ENCODE measurements around the gene NT5DC1.

Gene NT5DC1

DNA sequence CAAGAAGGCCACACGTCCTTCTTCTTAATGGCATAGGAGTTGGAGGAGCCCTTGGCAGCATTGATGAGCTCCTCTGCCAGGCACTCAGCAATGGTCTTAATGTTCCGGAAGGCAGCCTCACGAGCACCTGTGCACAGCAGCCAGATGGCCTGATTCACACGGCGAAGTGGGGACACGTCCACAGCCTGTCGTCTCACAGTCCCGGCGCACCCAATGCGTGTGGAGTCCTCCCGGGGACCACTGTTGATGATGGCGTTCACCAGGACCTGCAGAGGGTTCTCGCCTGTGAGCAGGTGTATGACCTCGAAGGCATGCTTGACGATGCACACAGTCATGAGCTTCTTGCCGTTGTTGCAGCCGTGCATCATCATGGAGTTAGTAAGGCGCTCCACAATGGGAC lies 157.9 kb downstream of the NT5DC1 start:
- H3K9ac ChIP-seq (ENCODE audit: low read length), result no peak overlapping the region
- no peak overlapping the region for H3K27ac ChIP-seq (ENCODE audit: low read depth, low read length)
- no peaks in the 10 kb centered on the region for H3K27me3 ChIP-seq (ENCODE audit: control insufficient read depth, insufficient read depth, low read length)
- H3K9me3 ChIP-seq (ENCODE audit: control insufficient read depth, insufficient read depth, low read depth, low read length), result no peaks in the 10 kb centered on the region
- H3K36me3 ChIP-seq (ENCODE audit: control insufficient read depth, insufficient read depth, low read length), result no peaks in the 10 kb centered on the region
- peaks cover 5% of the 10 kb centered on the region for H3K4me1 ChIP-seq (ENCODE audit: control insufficient read depth, insufficient read depth, low read length)
- H3K4me3 ChIP-seq (ENCODE audit: low read depth, low read length), result no peak overlapping the region

DNA sequence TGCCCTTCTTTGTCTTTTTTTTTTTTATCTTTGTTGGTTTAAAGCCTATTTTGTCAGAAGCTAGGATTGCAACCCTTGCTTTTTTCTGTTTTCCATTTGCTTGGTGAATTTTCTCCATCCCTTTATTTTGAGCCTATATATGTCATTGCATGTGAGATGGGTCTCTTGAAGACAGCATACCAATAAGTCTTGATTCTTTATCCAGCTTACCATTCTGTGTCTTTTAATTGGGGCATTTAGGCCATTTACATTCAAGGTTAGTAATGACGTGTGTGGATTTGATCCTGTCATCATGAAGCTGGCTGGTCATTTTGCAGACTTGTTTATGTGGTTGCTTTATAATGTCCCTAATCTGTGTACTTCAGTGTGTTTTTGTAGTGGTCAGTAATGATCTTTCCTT lies 162.7 kb downstream of the NT5DC1 start:
- Histone ChIP-seq H3K36me3 (ENCODE audit: control insufficient read depth, insufficient read depth, low read length) (no peaks in the 10 kb centered on the region), H3K9me3 (ENCODE audit: control insufficient read depth, insufficient read depth, low read depth, low read length) (no peaks in the 10 kb centered on the region), H3K4me1 (ENCODE audit: control insufficient read depth, insufficient read depth, low read length) (no peaks in the 10 kb centered on the region), H3K9ac (ENCODE audit: low read length) (no peak overlapping the region), H3K4me3 (ENCODE audit: low read depth, low read length) (no peak overlapping the region), H3K27ac (ENCODE audit: low read depth, low read length) (no peak overlapping the region), H3K27me3 (ENCODE audit: control insufficient read depth, insufficient read depth, low read length) (no peaks in the 10 kb centered on the region)

- no peak overlapping the region for H3K27ac ChIP-seq (ENCODE audit: low read depth, low read length)
- no peaks in the 10 kb centered on the region for H3K27me3 ChIP-seq (ENCODE audit: control insufficient read depth, insufficient read depth, low read length)
- no peak overlapping the region for H3K4me3 ChIP-seq (ENCODE audit: low read depth, low read length)
- H3K9me3 ChIP-seq (ENCODE audit: control insufficient read depth, insufficient read depth, low read depth, low read length), result no peaks in the 10 kb centered on the region
- no peaks in the 10 kb centered on the region for H3K4me1 ChIP-seq (ENCODE audit: control insufficient read depth, insufficient read depth, low read length)
- no peaks in the 10 kb centered on the region for H3K36me3 ChIP-seq (ENCODE audit: control insufficient read depth, insufficient read depth, low read length)
- H3K9ac ChIP-seq (ENCODE audit: low read length), result no peak overlapping the region
Observed at GRCh38 chr6:116265041-116265829, 164.6 kb downstream of the NT5DC1 start.

DNA sequence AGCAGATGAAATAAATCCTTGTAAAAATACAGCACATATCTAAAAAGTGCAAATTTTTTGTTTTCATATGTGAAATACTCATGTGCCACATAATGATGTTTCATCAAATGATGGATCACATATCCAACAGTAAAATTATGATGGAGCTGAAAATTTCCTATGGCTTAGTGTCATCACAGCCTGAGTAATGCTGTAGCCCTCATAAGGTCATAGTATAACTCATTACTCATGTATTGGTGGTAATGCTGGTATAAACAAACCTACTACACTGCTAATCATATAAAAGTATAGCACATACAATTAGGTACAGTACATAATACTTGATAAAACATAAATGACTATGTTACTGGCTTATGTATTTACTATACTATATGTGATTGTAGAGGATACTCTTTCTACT lies 166.2 kb downstream of the NT5DC1 start:
- Histone ChIP-seq H3K4me3 (ENCODE audit: low read depth, low read length) (no peak overlapping the region), H3K9ac (ENCODE audit: low read length) (no peak overlapping the region), H3K4me1 (ENCODE audit: control insufficient read depth, insufficient read depth, low read length) (peaks cover 11% of the 10 kb centered on the region; the same call in 1 of the 2 replicates), H3K36me3 (ENCODE audit: control insufficient read depth, insufficient read depth, low read length) (no peaks in the 10 kb centered on the region), H3K27ac (ENCODE audit: low read depth, low read length) (no peak overlapping the region), H3K27me3 (ENCODE audit: control insufficient read depth, insufficient read depth, low read length) (no peaks in the 10 kb centered on the region), H3K9me3 (ENCODE audit: control insufficient read depth, insufficient read depth, low read depth, low read length) (no peaks in the 10 kb centered on the region)

DNA sequence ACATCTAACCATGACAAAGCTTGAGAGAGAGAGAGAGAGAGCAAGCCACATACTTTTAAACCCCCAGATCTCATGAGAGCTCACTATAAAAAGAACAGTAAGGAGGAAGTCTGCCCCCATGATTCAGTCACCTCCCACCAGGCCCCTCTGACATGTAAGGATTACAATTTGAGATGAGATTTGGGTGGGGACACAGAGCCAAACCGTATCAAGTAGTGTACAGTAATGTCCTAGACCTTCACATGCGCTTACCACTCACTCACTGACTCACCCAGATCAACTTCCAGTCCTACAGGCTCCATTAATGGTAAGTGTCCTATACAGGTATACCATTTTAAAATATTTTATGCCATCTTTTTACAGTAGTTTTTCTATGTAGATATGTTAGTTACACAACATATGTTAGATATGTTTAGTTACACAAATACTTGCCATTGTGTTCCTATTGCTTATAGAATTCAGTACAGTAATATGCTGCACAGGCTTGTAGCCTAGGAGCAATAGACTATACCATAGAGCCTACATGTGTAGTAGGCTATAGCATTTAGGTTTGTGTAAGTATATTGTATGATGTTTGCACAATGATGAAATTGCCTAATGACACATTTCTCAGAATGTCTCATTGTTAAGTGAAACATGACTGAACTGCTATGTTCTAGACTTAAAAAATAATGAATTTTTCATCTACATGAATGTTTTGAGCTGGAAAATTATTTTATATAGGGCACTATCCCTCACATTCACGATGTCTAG lies 167.4 kb downstream of the NT5DC1 start:
- peaks cover 23% of the 10 kb centered on the region for H3K4me1 ChIP-seq (ENCODE audit: control insufficient read depth, insufficient read depth, low read length)
- H3K27me3 ChIP-seq (ENCODE audit: control insufficient read depth, insufficient read depth, low read length), result no peaks in the 10 kb centered on the region
- H3K9me3 ChIP-seq (ENCODE audit: control insufficient read depth, insufficient read depth, low read depth, low read length), result no peaks in the 10 kb centered on the region
- no peak overlapping the region for H3K27ac ChIP-seq (ENCODE audit: low read depth, low read length)
- no peaks in the 10 kb centered on the region for H3K36me3 ChIP-seq (ENCODE audit: control insufficient read depth, insufficient read depth, low read length)
- H3K4me3 ChIP-seq (ENCODE audit: low read depth, low read length), result no peak overlapping the region
- no peak overlapping the region for H3K9ac ChIP-seq (ENCODE audit: low read length)

DNA sequence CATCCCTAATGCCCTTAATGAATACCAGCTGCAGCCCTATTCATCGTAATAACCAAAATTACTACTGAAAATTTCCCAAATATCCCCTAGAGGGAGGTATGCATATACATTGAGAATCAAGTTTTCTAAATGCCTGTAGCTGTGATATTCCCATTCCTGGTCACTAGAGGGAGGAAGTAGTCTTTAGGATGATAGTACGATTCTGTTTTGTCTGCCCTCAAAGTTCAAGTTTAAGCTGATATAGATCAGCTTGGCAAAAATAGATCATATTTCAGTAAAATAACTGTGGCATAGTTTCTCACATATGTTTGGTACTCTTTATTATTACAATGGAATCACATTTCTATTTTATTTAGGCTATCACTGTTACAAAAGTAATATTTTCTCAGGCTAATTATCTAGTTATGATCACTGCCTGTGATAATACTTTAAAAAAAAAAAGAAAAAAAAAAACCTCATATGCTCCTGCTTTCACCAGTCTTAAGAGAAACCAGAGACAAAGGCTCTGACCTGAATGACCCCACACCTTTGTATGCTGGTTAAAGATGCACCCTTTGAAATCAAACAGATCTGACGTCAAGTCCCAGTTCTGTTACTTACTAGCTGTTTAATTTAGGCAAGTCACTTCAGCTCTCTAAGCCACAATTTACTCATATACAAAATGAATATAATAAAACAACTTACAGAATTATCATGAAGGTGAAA lies 168.1 kb downstream of the NT5DC1 start:
- Histone ChIP-seq H3K9ac (ENCODE audit: low read length) (no peak overlapping the region), H3K27me3 (ENCODE audit: control insufficient read depth, insufficient read depth, low read length) (no peaks in the 10 kb centered on the region), H3K9me3 (ENCODE audit: control insufficient read depth, insufficient read depth, low read depth, low read length) (no peaks in the 10 kb centered on the region), H3K27ac (ENCODE audit: low read depth, low read length) (no peak overlapping the region), H3K36me3 (ENCODE audit: control insufficient read depth, insufficient read depth, low read length) (no peaks in the 10 kb centered on the region), H3K4me1 (ENCODE audit: control insufficient read depth, insufficient read depth, low read length) (peaks cover 23% of the 10 kb centered on the region), H3K4me3 (ENCODE audit: low read depth, low read length) (no peak overlapping the region)

- H3K4me1 ChIP-seq (ENCODE audit: control insufficient read depth, insufficient read depth, low read length), result peaks cover 27% of the 10 kb centered on the region
- H3K27me3 ChIP-seq (ENCODE audit: control insufficient read depth, insufficient read depth, low read length), result no peaks in the 10 kb centered on the region
- H3K4me3 ChIP-seq (ENCODE audit: low read depth, low read length), result peak overlapping the region; percentile 10; the same call in 1 of the 2 replicates
- H3K9me3 ChIP-seq (ENCODE audit: control insufficient read depth, insufficient read depth, low read depth, low read length), result no peaks in the 10 kb centered on the region
- H3K36me3 ChIP-seq (ENCODE audit: control insufficient read depth, insufficient read depth, low read length), result no peaks in the 10 kb centered on the region
- H3K9ac ChIP-seq (ENCODE audit: low read length), result no peak overlapping the region
- H3K27ac ChIP-seq (ENCODE audit: low read depth, low read length), result no peak overlapping the region
Observed at GRCh38 chr6:116271149-116271708, 170.6 kb downstream of the NT5DC1 start.

GRCh38 chr6:116277124-116277523 lies 176.5 kb downstream of the NT5DC1 start:
- H3K27ac ChIP-seq (ENCODE audit: low read depth, low read length), result no peak overlapping the region
- peaks cover 24% of the 10 kb centered on the region for H3K4me1 ChIP-seq (ENCODE audit: control insufficient read depth, insufficient read depth, low read length)
- no peaks in the 10 kb centered on the region for H3K27me3 ChIP-seq (ENCODE audit: control insufficient read depth, insufficient read depth, low read length)
- no peaks in the 10 kb centered on the region for H3K9me3 ChIP-seq (ENCODE audit: control insufficient read depth, insufficient read depth, low read depth, low read length)
- peak overlapping the region; percentile 46 for H3K4me3 ChIP-seq (ENCODE audit: low read depth, low read length)
- no peak overlapping the region for H3K9ac ChIP-seq (ENCODE audit: low read length)
- H3K36me3 ChIP-seq (ENCODE audit: control insufficient read depth, insufficient read depth, low read length), result peaks cover 9% of the 10 kb centered on the region; the same call in 1 of the 2 replicates

GRCh38 chr6:116278481-116278829 lies 177.8 kb downstream of the NT5DC1 start:
- H3K9me3 ChIP-seq (ENCODE audit: control insufficient read depth, insufficient read depth, low read depth, low read length), result no peaks in the 10 kb centered on the region
- peaks cover 9% of the 10 kb centered on the region; the same call in 1 of the 2 replicates for H3K36me3 ChIP-seq (ENCODE audit: control insufficient read depth, insufficient read depth, low read length)
- no peaks in the 10 kb centered on the region for H3K27me3 ChIP-seq (ENCODE audit: control insufficient read depth, insufficient read depth, low read length)
- peak overlapping the region; percentile 78 for H3K4me3 ChIP-seq (ENCODE audit: low read depth, low read length)
- H3K27ac ChIP-seq (ENCODE audit: low read depth, low read length), result no peak overlapping the region
- peak overlapping the region; percentile 88 for H3K9ac ChIP-seq (ENCODE audit: low read length)
- peaks cover 15% of the 10 kb centered on the region for H3K4me1 ChIP-seq (ENCODE audit: control insufficient read depth, insufficient read depth, low read length)

DNA sequence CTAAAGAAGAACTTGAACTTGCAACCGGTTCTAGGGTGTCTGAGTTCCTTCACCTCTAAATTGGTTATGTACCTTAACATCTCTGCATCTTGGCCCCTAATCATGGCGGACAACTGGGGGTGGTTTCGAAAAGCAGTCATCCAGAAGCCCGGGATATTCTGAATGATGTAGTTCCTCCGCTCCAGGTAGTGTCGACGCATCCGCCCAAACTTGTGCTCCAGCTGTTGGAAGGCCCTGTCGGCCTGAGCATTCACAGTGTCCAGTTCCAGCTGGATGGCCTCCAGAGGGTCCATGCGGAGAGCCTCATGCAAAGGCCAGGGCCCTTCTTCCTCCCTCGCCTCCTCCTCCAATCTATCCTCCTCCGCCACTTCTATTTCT lies 178.2 kb downstream of the NT5DC1 start:
- peaks cover 15% of the 10 kb centered on the region for H3K4me1 ChIP-seq (ENCODE audit: control insufficient read depth, insufficient read depth, low read length)
- peak overlapping the region; percentile 88 for H3K9ac ChIP-seq (ENCODE audit: low read length)
- H3K27me3 ChIP-seq (ENCODE audit: control insufficient read depth, insufficient read depth, low read length), result no peaks in the 10 kb centered on the region
- no peaks in the 10 kb centered on the region for H3K9me3 ChIP-seq (ENCODE audit: control insufficient read depth, insufficient read depth, low read depth, low read length)
- H3K4me3 ChIP-seq (ENCODE audit: low read depth, low read length), result peak overlapping the region; percentile 78
- peaks cover 9% of the 10 kb centered on the region; the same call in 1 of the 2 replicates for H3K36me3 ChIP-seq (ENCODE audit: control insufficient read depth, insufficient read depth, low read length)
- H3K27ac ChIP-seq (ENCODE audit: low read depth, low read length), result peak overlapping the region; percentile 45; the same call in 1 of the 2 replicates

All from HUES6 (cell line).